ENCODE data around the gene PRDX5. TPM values are rescaled to one million over a fixed set of nuclear protein-coding genes. Genes with fewer than 3 reads are reported as not detected.

Gene PRDX5
- total and polyA plus RNA-seq, 9 of the 15 experiments (the other 6 are each of a cell fraction or from before 2014, with no cell fraction given): 40.8 to 327 (median 204) TPM

DNA sequence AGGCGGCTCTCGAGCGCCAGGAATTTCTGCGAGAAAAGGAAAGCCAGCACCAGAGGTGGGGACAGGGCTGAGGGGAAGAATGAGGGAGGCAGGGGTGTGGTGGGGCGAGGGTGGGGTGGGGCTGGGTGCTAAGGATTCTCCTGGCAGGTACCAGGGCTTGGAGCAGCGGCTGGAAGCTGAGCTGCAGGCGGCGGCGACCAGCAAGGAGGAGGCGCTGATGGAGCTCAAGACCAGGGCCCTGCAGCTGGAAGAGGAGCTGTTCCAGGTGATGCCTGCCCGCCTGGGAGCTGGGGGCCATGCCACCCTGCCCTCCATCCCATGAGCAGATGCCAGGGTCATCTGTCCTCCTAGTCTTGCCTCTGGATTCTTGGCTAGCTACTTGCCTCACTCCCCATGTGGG, 31.5 kb downstream of the PRDX5 start:
- ChIA-PET CTCF (ENCODE audit: low intra/inter-chr PET ratio) (no interaction called here), POLR2A (interaction anchor here (0.6 to 1.4 kb wide), 3 partner anchors 32 to 352 kb away, joined by 3 to 6 read pairs (median 3); partner anchors contain the start of genes PRDX5 and TRMT112)
- DNase-seq (ENCODE audit: extremely low read depth in 1 of 4, low spot score in 3 of 4): no peak
- intact Hi-C loops (cut with micrococcal nuclease) (no loop called here), in situ Hi-C loops (cut with MboI) (no loop called here)
- no peak overlapping the region for H3K4me3 ChIP-seq
- no peak overlapping the region for H2AFZ ChIP-seq (ENCODE audit: low read depth, low read length)
- no peaks in the 10 kb centered on the region for H3K79me2 ChIP-seq (ENCODE audit: control insufficient read depth, insufficient read depth, low read length)
- H3K9me1 ChIP-seq (ENCODE audit: control insufficient read depth, insufficient read depth, low read length): no peaks in the 10 kb centered on the region
- no peaks in the 10 kb centered on the region for H3K9me3 ChIP-seq (replicated peaks; ENCODE audit: control insufficient read depth, insufficient read depth, low read depth, low read length)
- no peak for TF ChIP-seq ZC3H11A (IDR thresholded peaks at IDR 0.05; ENCODE audit: low read depth, low read length)
- no peak for TF ChIP-seq GABPB2 (CRISPR knock-in tag; conservative IDR thresholded peaks at IDR 0.05)
- TF ChIP-seq PRPF4 (IDR thresholded peaks at IDR 0.05; ENCODE audit: insufficient read depth, low read depth, low read length, poor library complexity, severe bottlenecking): no peak
- no peak for TF ChIP-seq GATA2 (CRISPR knock-in tag; IDR thresholded peaks at IDR 0.05)
- TF ChIP-seq HNRNPH1 (optimal IDR thresholded peaks at IDR 0.05; ENCODE audit: low read depth, low read length): no peak
- no peak for TF ChIP-seq SMARCA5 (IDR thresholded peaks at IDR 0.05)
- TF ChIP-seq ARID1B (IDR thresholded peaks at IDR 0.05): no peak
- no peak for TF ChIP-seq ZNF764 (CRISPR knock-in tag; IDR thresholded peaks at IDR 0.05; ENCODE audit: low read depth)
- no peak for TF ChIP-seq NFYB (IDR thresholded peaks at IDR 0.05; ENCODE audit: extremely low read depth, insufficient read length)
- TF ChIP-seq ZNF75A (CRISPR knock-in tag; IDR thresholded peaks at IDR 0.05): no peak
- no peak for TF ChIP-seq ETV5 (CRISPR knock-in tag; IDR thresholded peaks at IDR 0.05; ENCODE audit: low read depth)
- TF ChIP-seq ASH1L (IDR thresholded peaks at IDR 0.05; ENCODE audit: borderline replicate concordance, low read depth, partially characterized antibody): no peak
- no peak for TF ChIP-seq MTA3 (IDR thresholded peaks at IDR 0.05; ENCODE audit: borderline replicate concordance)
- no peaks in the 10 kb centered on the region for H3K27me3 ChIP-seq (ENCODE audit: control insufficient read depth in 2 of 2, insufficient read depth in 2 of 2, low read length in 2 of 2)
- ATAC-seq: no peak
- WGBS (ENCODE audit: insufficient coverage, low coverage, missing lambda C conversion rate): 51% methylated on average over 9 of the region's 11 CpGs
- no peaks in the 10 kb centered on the region for H3K36me3 ChIP-seq (ENCODE audit: control insufficient read depth, insufficient read depth, low read length)
- H3K9ac ChIP-seq (ENCODE audit: insufficient read depth in 1 of 2, low read depth in 2 of 2, low read length in 2 of 2): peak overlapping the region in 1 of 2 experiments; percentile 17; a peak in 1 of 4 replicates
- no peak overlapping the region for H3K4me2 ChIP-seq (ENCODE audit: insufficient read depth, low read length)
- no peaks in the 10 kb centered on the region for H4K20me1 ChIP-seq (replicated peaks; ENCODE audit: control insufficient read depth, insufficient read depth, low read length)
- no peak overlapping the region for H3K27ac ChIP-seq (ENCODE audit: extremely low read depth, low read depth, low read length)
- peaks cover 2 to 60% of the 10 kb centered on the region in 2 experiments; a peak in 4 of 5 replicates for H3K4me1 ChIP-seq (replicated peaks in 1 of 2; ENCODE audit: control insufficient read depth in 2 of 2, insufficient read depth in 2 of 2, low read length in 2 of 2)
- BruUV-seq (replicated peaks): no TSS peak
- no peak for FAIRE-seq
